Left lung (tissue), 10 donors: ENCODE data around the gene CTDNEP1. TPM values are rescaled to one million over a fixed set of nuclear protein-coding genes. Genes with fewer than 3 reads are reported as not detected.

Experiments
- ATAC-seq: fragments of 200-7000 bp; cut with Tn5 transposase; one replicate; pipeline ENCODE4 v1.9.1; 2020; ENCODE audit warnings: moderate library complexity
- DNase-seq, 4 donors: peaks; one replicate each; pipeline ENCODE4 v3.0.0-alpha.2; 2013 to 2020
- H3K27ac ChIP-seq, 2 donors: fragments of 200-600 bp; sonication (generic) in 1 of 2; one replicate each; pipeline versions ENCODE4 v1.5.0 to v1.8.0; 2020 to 2021
- H3K27me3 ChIP-seq, 2 donors: fragments of 200-600 bp; sonication (generic) in 1 of 2; one replicate each; pipeline versions ENCODE4 v1.5.0 to v1.8.0; 2020 to 2021
- H3K36me3 ChIP-seq, 2 donors: fragments of 200-600 bp; sonication (generic) in 1 of 2; one replicate each; pipeline versions ENCODE4 v1.5.0 to v1.8.0; 2020 to 2021
- H3K4me1 ChIP-seq, 2 donors: fragments of 200-600 bp; one replicate each; pipeline ENCODE4 v1.8.0; 2021
- H3K4me3 ChIP-seq, 2 donors: fragments of 200-600 bp; sonication (generic) in 1 of 2; one replicate each; pipeline versions ENCODE4 v1.5.0 to v1.8.0; 2020 to 2021; ENCODE audit warnings: mild to moderate bottlenecking in 1 of 2
- H3K9me3 ChIP-seq, 2 donors: fragments of 200-600 bp; sonication (generic) in 1 of 2; one replicate each; pipeline versions ENCODE4 v1.5.0 to v1.8.0; 2020 to 2021
- intact Hi-C, 2 donors: fragments of 100-400 bp; cut with DNase I; formaldehyde crosslinking; loops; one replicate each; pipeline versions ENCODE4 v1.11.2 to v1.14.2; 2022
- polyA plus RNA-seq, 6 donors: library from polyadenylated mRNA; unstranded; fragments of 120-200 nt; gene quantifications; one replicate each; pipeline ENCODE4 v1.2.1, GENCODE V29; 2013; ENCODE audit not compliant: insufficient read length in 6 of 6
- total RNA-seq, 2 donors: library from RNA; stranded (reverse); fragmentation: NEBNext Ultra II Directional; extraction: Animal tissue kit (Norgen Biotek cat#: 25700); gene quantifications; one replicate each; pipeline ENCODE4 v1.2.1, GENCODE V29; 2021
- TF ChIP-seq, protein P1 (sequence below), 2 donors: fragments of 200-600 bp; sonication (generic) in 1 of 2; IDR thresholded peaks; one replicate each; pipeline versions ENCODE4 v1.5.0 to v1.8.0; 2021; ENCODE audit warnings: antibody characterized with exemption in 2 of 2
- donor health status: DM: no; HTN: yes; CAD: no.
- donor health status: DM: no; HTN: no; CAD: no.

Gene CTDNEP1
- total and polyA plus RNA-seq, 8 donors = 133 to 171 (median 146) TPM

DNA sequence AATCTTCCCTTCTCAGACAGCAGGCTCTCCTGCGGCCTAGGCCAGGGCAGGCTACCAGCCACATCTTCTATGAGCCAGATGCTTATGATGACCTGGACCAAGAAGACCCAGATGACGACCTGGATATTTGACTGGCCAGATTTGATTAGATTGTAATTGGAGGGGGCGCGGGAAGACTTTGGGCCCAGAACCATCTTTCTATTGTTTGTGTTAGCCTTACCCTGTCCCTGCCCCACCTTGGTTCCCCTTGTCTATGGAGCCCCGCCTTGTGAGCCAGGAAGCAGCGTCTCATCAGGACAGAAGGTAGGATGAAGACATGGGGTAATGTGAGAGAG, 8.0 kb upstream of the CTDNEP1 start:
- no peak for DNase-seq
- Histone ChIP-seq H3K9me3 (no peaks in the 10 kb centered on the region), H3K36me3 (peaks cover 0 to 59% of the 10 kb centered on the region in 2 donors), H3K27ac (peak overlapping the region in 1 of 2 donors; percentile 19), H3K27me3 (peaks cover 10 to 43% of the 10 kb centered on the region in 2 donors), H3K4me1 (peaks cover 3 to 46% of the 10 kb centered on the region in 2 donors), H3K4me3 (peak overlapping the region in 1 of 2 donors; percentile 59)
- intact Hi-C loops = no loop called here
- no peak for ATAC-seq
- TF ChIP-seq, protein P1, sequence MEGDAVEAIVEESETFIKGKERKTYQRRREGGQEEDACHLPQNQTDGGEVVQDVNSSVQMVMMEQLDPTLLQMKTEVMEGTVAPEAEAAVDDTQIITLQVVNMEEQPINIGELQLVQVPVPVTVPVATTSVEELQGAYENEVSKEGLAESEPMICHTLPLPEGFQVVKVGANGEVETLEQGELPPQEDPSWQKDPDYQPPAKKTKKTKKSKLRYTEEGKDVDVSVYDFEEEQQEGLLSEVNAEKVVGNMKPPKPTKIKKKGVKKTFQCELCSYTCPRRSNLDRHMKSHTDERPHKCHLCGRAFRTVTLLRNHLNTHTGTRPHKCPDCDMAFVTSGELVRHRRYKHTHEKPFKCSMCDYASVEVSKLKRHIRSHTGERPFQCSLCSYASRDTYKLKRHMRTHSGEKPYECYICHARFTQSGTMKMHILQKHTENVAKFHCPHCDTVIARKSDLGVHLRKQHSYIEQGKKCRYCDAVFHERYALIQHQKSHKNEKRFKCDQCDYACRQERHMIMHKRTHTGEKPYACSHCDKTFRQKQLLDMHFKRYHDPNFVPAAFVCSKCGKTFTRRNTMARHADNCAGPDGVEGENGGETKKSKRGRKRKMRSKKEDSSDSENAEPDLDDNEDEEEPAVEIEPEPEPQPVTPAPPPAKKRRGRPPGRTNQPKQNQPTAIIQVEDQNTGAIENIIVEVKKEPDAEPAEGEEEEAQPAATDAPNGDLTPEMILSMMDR (IDR thresholded peaks at IDR 0.05) = no peak

DNA sequence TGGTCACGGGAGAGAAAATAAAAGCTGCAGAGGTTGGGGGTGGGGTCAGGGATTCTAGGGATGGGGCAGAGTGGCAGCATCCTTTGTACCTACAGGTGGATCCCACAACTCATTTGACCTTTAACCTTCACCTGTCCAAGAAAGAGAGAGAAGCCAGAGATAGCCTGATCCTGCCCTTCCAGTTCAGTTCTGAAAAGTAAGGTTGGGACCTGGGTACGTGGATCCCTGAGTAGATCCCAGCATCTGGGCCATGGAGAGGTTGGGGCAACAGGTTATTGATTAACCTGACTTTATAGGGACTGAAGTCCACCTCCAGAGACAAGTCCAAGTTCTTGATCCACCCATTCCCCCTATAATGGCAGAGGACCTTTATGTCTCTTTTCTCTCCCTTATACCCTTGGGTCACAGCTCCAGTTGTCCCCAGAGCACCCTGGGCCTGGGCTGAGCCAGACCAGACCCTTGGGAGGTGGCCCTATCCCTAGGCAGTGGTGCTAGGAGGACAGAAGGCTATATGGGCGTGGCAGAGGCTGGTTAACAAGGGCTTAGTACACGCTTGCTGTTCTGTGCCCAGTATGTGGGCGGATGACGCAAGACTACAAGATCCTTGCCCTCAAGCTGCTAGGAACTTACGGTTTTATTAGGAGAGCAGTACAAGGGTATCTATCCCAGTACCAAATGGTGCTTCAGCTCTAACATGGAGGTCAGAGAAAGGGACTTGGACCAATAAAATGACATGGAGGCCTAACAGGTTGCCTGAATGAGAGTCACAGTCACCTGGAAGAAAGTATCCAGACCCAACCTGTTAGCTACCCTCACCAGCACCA, 7.4 kb upstream of the CTDNEP1 start:
- H3K4me1 ChIP-seq = peaks cover 3 to 46% of the 10 kb centered on the region in 2 donors
- TF ChIP-seq, protein P1 (IDR thresholded peaks at IDR 0.05) = no peak
- H3K27ac ChIP-seq = no peak overlapping the region
- ATAC-seq (peak; percentile 46), DNase-seq (peak in 1 of 4 donors; percentile 85)
- H3K4me3 ChIP-seq = peak overlapping the region in 1 of 2 donors; percentile 59
- peaks cover 10 to 37% of the 10 kb centered on the region in 2 donors for H3K27me3 ChIP-seq
- intact Hi-C loops = no loop called here
- H3K36me3 ChIP-seq = peaks cover 0 to 65% of the 10 kb centered on the region in 2 donors
- no peaks in the 10 kb centered on the region for H3K9me3 ChIP-seq

DNA sequence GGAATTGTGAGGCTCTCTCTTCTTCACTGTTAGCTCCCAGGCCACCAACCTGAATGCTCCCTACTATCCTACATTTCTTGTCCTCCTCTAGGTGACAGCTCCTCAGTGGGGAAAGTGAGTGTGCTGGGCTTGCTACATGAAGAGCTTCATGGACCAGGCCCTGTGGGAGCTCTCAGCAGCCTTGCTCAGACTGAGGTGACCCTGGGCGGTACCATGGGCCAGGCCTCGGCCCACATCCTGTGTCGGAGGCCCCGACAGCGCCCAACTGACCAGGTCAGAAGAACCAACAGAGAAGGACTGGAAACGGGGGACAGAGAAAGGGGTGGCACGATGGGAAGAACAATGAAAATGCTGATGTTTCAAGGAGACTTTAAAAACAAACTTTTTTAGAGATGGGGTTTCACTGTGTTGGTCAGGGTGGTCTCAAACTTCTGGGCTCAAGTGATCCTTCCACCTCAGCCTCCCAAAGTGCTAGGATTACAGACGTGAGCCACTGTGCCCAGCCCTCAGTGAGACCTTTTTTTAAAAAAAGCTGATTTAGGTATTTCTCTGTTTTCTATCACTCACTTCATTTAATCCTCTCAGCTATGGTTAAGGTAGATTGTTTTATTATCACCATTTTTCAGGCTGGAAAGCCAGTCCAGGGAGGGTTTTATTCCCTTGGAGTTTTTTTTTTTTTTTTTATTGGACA, 5.4 kb upstream of the CTDNEP1 start:
- Histone ChIP-seq H3K4me3 (no peak overlapping the region), H3K27ac (no peak overlapping the region), H3K27me3 (peaks cover 2 to 17% of the 10 kb centered on the region in 2 donors), H3K4me1 (peaks cover 9 to 38% of the 10 kb centered on the region in 2 donors), H3K9me3 (no peaks in the 10 kb centered on the region), H3K36me3 (peaks cover 0 to 65% of the 10 kb centered on the region in 2 donors)
- ATAC-seq (no peak), DNase-seq (peak in 1 of 4 donors; percentile 62)
- TF ChIP-seq, protein P1 (IDR thresholded peaks at IDR 0.05) = no peak
- intact Hi-C loops = no loop called here

DNA sequence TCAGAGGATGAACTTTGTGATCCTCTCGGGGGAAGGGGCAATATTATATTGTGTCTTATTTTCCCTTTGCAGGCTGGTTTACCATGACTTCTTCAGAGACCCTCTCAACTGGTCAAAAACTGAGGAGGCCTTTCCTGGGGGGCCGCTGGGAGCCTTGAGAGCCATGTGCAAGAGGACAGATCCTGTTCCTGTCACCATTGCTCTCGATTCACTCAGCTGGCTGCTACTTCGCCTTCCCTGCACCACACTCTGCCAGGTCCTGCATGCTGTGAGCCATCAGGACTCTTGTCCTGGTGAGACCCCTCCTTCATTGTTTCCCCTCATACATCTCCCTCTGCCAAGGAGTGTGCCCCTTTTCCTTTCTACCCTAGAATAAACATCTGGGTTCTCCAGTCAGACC, 3.0 kb upstream of the CTDNEP1 start:
- Histone ChIP-seq H3K4me1 (peaks cover 18 to 33% of the 10 kb centered on the region in 2 donors), H3K9me3 (no peaks in the 10 kb centered on the region), H3K27me3 (no peaks in the 10 kb centered on the region), H3K36me3 (peaks cover 0 to 56% of the 10 kb centered on the region in 2 donors), H3K27ac (no peak overlapping the region), H3K4me3 (no peak overlapping the region)
- ATAC-seq (no peak), DNase-seq (no peak)
- intact Hi-C loops = no loop called here
- TF ChIP-seq, protein P1 (IDR thresholded peaks at IDR 0.05) = no peak

DNA sequence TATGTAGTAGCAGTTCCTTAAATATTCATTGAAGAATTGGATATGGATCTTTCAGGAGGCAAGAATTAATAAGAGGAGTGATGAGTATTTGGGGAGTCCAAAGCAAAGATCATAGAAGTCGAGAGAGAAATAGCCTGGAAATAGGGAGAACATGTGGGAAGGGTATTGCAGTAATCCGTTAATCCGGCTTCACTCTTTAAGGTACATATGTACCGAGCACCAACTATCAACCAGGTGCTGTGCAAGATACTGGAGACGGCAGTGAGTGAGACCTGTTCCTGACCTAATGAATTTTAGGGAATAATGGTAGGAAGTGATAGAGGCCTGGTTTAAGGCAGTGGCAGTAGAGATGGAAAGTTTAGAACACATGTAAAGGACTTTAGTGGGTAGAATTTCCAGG, 1.5 kb upstream of the CTDNEP1 start:
- H3K36me3 ChIP-seq = peaks cover 0 to 42% of the 10 kb centered on the region in 2 donors
- peaks cover 18 to 39% of the 10 kb centered on the region in 2 donors for H3K4me1 ChIP-seq
- DNase-seq (no peak), ATAC-seq (no peak)
- intact Hi-C loops = no loop called here
- peak overlapping the region; percentile 83 to 95 for H3K4me3 ChIP-seq
- H3K27ac ChIP-seq = peak overlapping the region; percentile 99 to 100
- H3K27me3 ChIP-seq = no peaks in the 10 kb centered on the region
- TF ChIP-seq, protein P1 (IDR thresholded peaks at IDR 0.05) = no peak
- no peaks in the 10 kb centered on the region for H3K9me3 ChIP-seq
